Fibroblast of mammary gland (primary cell): ENCODE results near the gene LGR6.
"Not testable (repeated sequence)": the region's sequence is repeated elsewhere in the genome, so short reads cannot be mapped to it uniquely, and the experiment has no call there.

ENCODE experiments used
- DNase-seq: peaks from one replicate; pipeline ENCODE4 v3.0.0-alpha.2; 2010; ENCODE audit warnings: low read depth
- H3K4me3 ChIP-seq: 2 replicates; pipeline ENCODE4 v1.5.1; 2011; ENCODE audit warnings: low read depth, mild to moderate bottlenecking, low read length, moderate library complexity; ENCODE audit not compliant: control insufficient read depth
- CTCF ChIP-seq: conservative IDR thresholded peaks from 2 replicates; pipeline ENCODE4 v1.5.1; 2011; ENCODE audit warnings: low read depth, low read length, inconsistent platforms; ENCODE audit not compliant: control insufficient read depth, insufficient read depth

LGR6 gene

GRCh38 chr1:202348005-202348508 is 154.5 kb downstream of the LGR6 start:
- no peak for DNase-seq
- no peak for TF ChIP-seq CTCF
- no peak overlapping the region for H3K4me3 ChIP-seq

GRCh38 chr1:202348509-202349205 is 155.1 kb downstream of the LGR6 start, which contains the start of gene PPP1R12B:
TSS of gene PPP1R12B (plus strand) at chr1:202348699. CDS start at chr1:202348852, 153 bp downstream.
- H3K4me3 ChIP-seq, result peak within 1 kb of the TSS; percentile 97
- DNase-seq, result peak; percentile 98
- TF ChIP-seq CTCF, result no peak

- H3K4me3 ChIP-seq, result peak overlapping the region; percentile 97
- no peak for TF ChIP-seq CTCF
- DNase-seq, result peak; percentile 79
Observed at GRCh38 chr1:202349206-202349928, 155.8 kb downstream of the LGR6 start.

- H3K4me3 ChIP-seq, result no peak overlapping the region
- no peak for TF ChIP-seq CTCF
- peak; percentile 44 for DNase-seq
Observed at GRCh38 chr1:202351725-202352124, 158.1 kb downstream of the LGR6 start.

- DNase-seq, H3K4me3 ChIP-seq: not testable (repeated sequence)
Observed at GRCh38 chr1:202352583-202353197, 159.1 kb downstream of the LGR6 start.

GRCh38 chr1:202355944-202356553 is 162.4 kb downstream of the LGR6 start:
- no peak for TF ChIP-seq CTCF
- no peak for DNase-seq
- H3K4me3 ChIP-seq, result no peak overlapping the region
